Measurements from ENCODE around the gene TRPM8. TPM values are rescaled to one million over a fixed set of nuclear protein-coding genes. Genes with fewer than 3 reads are reported as not detected.

TRPM8 gene
- total RNA-seq, 1 donor from 2014 or later: 0.60 TPM

DNA sequence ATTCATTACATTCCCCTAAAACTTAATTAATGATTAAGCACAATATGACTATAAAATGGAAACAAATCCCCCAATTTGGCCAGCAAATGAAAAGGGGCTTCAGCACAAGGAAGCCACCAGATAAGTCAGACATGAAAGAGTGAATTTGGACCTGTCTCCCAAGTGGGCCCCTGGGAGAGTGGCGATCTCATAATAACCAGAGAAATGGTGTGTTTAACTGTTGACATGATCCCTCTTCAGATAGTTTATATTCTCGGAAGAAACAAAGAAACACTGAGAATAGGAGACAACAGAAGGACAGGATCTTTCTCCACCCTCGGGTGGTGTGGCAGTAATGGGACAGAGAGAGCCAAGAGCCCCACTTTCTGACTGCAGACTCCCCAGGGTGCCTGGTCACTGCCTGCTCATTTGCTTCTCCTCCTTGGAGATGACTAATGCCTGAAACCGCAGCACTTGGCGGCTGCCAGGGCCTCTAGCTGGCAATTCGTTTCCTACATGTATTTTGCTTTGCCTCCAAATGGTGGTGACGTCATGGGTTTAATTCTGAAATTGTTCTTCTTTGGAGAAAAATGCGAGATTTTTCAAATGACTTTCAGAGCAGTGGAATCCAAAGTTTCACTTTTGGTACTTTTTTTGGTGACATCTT lies 86.9 kb downstream of the TRPM8 start:
- no peak for DNase-seq (ENCODE audit: extremely low spot score, unreplicated experiment)
- Mint-ChIP-seq H3K27ac (no peak overlapping the region), H3K27me3 (peaks cover 19% of the 10 kb centered on the region), H3K36me3 (no peaks in the 10 kb centered on the region), H3K9me3 (no peaks in the 10 kb centered on the region), H3K4me3 (no peak overlapping the region), H3K4me1 (ENCODE audit: unreplicated experiment) (peaks cover 19% of the 10 kb centered on the region)
- no peak for TF ChIP-seq CTCF (conservative IDR thresholded peaks at IDR 0.05)

DNA sequence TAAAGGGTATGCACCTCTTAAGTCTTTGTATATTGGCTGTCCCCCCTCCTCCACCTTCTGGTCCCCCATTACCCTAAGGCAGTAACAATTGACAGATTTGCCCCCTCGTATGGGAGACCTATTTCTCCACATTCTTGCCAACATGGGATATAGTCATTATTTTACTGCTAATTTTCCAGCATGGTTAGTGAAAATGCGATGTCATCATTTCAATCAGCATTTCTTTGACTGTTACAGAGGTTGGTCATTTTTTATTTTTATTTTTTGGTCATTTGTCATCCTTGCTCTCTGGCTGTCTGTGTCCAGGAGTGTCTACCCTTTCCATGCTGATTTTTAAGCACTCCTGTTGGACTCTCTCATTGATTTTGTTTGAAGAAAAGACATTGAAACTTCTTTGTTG lies 88.0 kb downstream of the TRPM8 start:
- Mint-ChIP-seq H3K4me1 (ENCODE audit: unreplicated experiment) (peaks cover 19% of the 10 kb centered on the region), H3K27ac (no peak overlapping the region), H3K36me3 (no peaks in the 10 kb centered on the region), H3K27me3 (peaks cover 23% of the 10 kb centered on the region), H3K4me3 (no peak overlapping the region), H3K9me3 (no peaks in the 10 kb centered on the region)
- TF ChIP-seq CTCF (conservative IDR thresholded peaks at IDR 0.05): no peak
- no peak for DNase-seq (ENCODE audit: extremely low spot score, unreplicated experiment)

GRCh38 chr2:234006501-234006900 lies 89.3 kb downstream of the TRPM8 start:
- H3K27me3 Mint-ChIP-seq: peaks cover 23% of the 10 kb centered on the region
- H3K36me3 Mint-ChIP-seq: no peaks in the 10 kb centered on the region
- no peak overlapping the region for H3K4me3 Mint-ChIP-seq
- TF ChIP-seq CTCF (conservative IDR thresholded peaks at IDR 0.05): no peak
- no peaks in the 10 kb centered on the region for H3K9me3 Mint-ChIP-seq
- no peak overlapping the region for H3K27ac Mint-ChIP-seq
- no peak for DNase-seq (ENCODE audit: extremely low spot score, unreplicated experiment)
- H3K4me1 Mint-ChIP-seq (ENCODE audit: unreplicated experiment): peaks cover 14% of the 10 kb centered on the region

- TF ChIP-seq CTCF (conservative IDR thresholded peaks at IDR 0.05): no peak
- no peak overlapping the region for H3K27ac Mint-ChIP-seq
- H3K36me3 Mint-ChIP-seq: no peaks in the 10 kb centered on the region
- peaks cover 8% of the 10 kb centered on the region for H3K4me1 Mint-ChIP-seq (ENCODE audit: unreplicated experiment)
- H3K4me3 Mint-ChIP-seq: no peak overlapping the region
- H3K9me3 Mint-ChIP-seq: no peaks in the 10 kb centered on the region
- DNase-seq (ENCODE audit: extremely low spot score, unreplicated experiment): no peak
- peaks cover 4% of the 10 kb centered on the region for H3K27me3 Mint-ChIP-seq
Observed at GRCh38 chr2:234014427-234014826, 97.3 kb downstream of the TRPM8 start.

DNA sequence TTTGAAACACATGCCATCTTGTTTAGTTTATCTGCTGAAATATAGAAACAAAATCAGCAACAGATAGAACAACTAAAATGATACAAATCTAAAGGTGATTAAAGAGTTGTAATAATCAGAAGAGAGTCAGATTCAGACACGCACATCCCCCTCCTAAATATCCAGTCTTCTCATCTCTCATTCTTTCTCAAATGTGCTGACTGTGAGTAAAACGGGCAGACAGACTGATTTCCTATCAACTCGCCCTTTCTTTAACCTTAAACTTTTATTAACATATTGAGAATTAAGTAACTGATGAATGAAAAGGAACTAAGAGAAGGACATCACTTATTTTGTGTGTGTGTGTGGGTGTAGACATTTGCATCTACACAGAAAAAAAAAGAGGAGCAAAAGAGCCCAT lies 98.7 kb downstream of the TRPM8 start:
- H3K36me3 Mint-ChIP-seq: no peaks in the 10 kb centered on the region
- TF ChIP-seq CTCF (conservative IDR thresholded peaks at IDR 0.05): no peak
- no peaks in the 10 kb centered on the region for H3K27me3 Mint-ChIP-seq
- peaks cover 8% of the 10 kb centered on the region for H3K4me1 Mint-ChIP-seq (ENCODE audit: unreplicated experiment)
- no peak overlapping the region for H3K27ac Mint-ChIP-seq
- DNase-seq (ENCODE audit: extremely low spot score, unreplicated experiment): no peak
- H3K9me3 Mint-ChIP-seq: no peaks in the 10 kb centered on the region
- no peak overlapping the region for H3K4me3 Mint-ChIP-seq

GRCh38 chr2:234019896-234020295 lies 102.7 kb downstream of the TRPM8 start:
- DNase-seq (ENCODE audit: extremely low spot score, unreplicated experiment): no peak
- Mint-ChIP-seq H3K4me3 (no peak overlapping the region), H3K4me1 (ENCODE audit: unreplicated experiment) (peaks cover 8% of the 10 kb centered on the region), H3K27me3 (no peaks in the 10 kb centered on the region), H3K27ac (no peak overlapping the region), H3K9me3 (peaks cover 11% of the 10 kb centered on the region), H3K36me3 (no peaks in the 10 kb centered on the region)
- TF ChIP-seq CTCF (conservative IDR thresholded peaks at IDR 0.05): no peak

Data from type B pancreatic cell (in vitro differentiated cells).